ENCODE results near the gene CASQ2. TPM values are rescaled to one million over a fixed set of nuclear protein-coding genes. Genes with fewer than 3 reads are reported as not detected.

The CASQ2 gene
- total and polyA plus RNA-seq, 10 of the 15 experiments (the other 5 are each of a cell fraction or from before 2014, with no cell fraction given), result not detected

DNA sequence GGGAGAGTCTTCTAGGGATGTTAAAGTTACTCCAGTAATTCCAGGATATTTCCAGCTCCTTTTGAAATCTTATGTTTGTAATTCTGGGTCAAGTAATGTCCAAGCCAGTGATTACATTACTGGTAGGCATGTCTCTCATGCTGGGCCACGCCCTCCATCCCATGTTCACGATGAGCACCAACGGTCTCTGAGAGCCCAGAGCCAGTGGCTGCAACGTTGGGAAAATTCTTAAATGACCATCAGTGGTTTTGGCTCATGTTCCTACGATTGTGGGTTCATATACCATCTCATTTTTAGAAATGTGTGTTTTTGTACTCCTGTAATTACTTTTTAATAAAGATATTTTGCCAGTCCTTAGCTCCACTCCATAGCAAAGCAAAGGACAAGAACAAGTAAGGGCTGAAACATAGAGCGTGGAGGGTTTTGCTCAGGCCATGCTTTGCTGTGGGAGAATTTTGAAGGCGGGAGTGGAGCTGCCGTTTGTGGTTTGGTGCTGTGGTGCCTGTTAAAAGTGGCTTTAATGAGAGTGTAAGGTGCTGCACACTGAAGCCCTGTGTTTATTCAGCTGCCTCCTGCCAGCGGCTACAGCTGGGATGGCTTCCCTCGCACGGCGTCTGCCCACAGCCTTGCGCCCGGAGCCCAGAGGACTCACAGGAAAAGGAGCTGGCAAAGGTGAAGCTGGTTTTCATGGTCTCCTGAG lies 97.9 kb downstream of the CASQ2 start:
- no peak overlapping the region for H3K27ac ChIP-seq (ENCODE audit: control insufficient read depth, insufficient read depth)
- H3K4me1 ChIP-seq (ENCODE audit: control insufficient read depth, insufficient read depth, low read length), result peaks cover 13% of the 10 kb centered on the region
- H2AFZ ChIP-seq (ENCODE audit: control insufficient read depth, low read depth, low read length), result no peak overlapping the region
- H3K9ac ChIP-seq (ENCODE audit: control insufficient read depth, insufficient read depth, low read length), result no peak overlapping the region
- no peaks in the 10 kb centered on the region; a peak in 3 of 4 replicates for H3K36me3 ChIP-seq (ENCODE audit: control insufficient read depth in 2 of 2, insufficient read depth in 2 of 2, low read length in 1 of 2)
- CTCF ChIA-PET, result interaction anchor here (1.2 to 1.6 kb wide), 2 partner anchors 21 to 36 kb away, joined by 4 read pairs; no protein-coding TSS in a partner anchor
- 90% methylated on average over 14 of the region's 14 CpGs for WGBS (ENCODE audit: insufficient coverage, insufficient replicate concordance, low lambda C conversion rate, missing lambda C conversion rate)
- H3K4me2 ChIP-seq (ENCODE audit: control insufficient read depth, insufficient read depth), result no peak overlapping the region
- BruUV-seq (replicated peaks), result no TSS peak
- no peaks in the 10 kb centered on the region for H3K79me2 ChIP-seq (ENCODE audit: control insufficient read depth, insufficient read depth, low read length)
- DNase-seq (ENCODE audit: low read depth, low spot score), result no peak
- POLR2A ChIA-PET, result no interaction called here
- TF ChIP-seq RUNX3 (IDR thresholded peaks at IDR 0.05; ENCODE audit: low read length) (peak; percentile 22; the same call in 1 of the 2 replicates), MEF2B (IDR thresholded peaks at IDR 0.05; ENCODE audit: partially characterized antibody, poor library complexity, severe bottlenecking) (peak; percentile 40)
- TF ChIP-seq, protein P1, sequence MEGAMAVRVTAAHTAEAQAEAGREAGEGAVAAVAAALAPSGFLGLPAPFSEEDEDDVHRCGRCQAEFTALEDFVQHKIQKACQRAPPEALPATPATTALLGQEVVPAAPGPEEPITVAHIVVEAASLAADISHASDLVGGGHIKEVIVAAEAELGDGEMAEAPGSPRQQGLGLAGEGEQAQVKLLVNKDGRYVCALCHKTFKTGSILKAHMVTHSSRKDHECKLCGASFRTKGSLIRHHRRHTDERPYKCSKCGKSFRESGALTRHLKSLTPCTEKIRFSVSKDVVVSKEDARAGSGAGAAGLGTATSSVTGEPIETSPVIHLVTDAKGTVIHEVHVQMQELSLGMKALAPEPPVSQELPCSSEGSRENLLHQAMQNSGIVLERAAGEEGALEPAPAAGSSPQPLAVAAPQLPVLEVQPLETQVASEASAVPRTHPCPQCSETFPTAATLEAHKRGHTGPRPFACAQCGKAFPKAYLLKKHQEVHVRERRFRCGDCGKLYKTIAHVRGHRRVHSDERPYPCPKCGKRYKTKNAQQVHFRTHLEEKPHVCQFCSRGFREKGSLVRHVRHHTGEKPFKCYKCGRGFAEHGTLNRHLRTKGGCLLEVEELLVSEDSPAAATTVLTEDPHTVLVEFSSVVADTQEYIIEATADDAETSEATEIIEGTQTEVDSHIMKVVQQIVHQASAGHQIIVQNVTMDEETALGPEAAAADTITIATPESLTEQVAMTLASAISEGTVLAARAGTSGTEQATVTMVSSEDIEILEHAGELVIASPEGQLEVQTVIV (IDR thresholded peaks at IDR 0.05; ENCODE audit: borderline replicate concordance, partially characterized antibody), result no peak
- H3K27me3 ChIP-seq (replicated peaks in 1 of 2; ENCODE audit: control insufficient read depth in 2 of 2, insufficient read depth in 2 of 2, low read length in 1 of 2), result no peaks in the 10 kb centered on the region
- RAD21 ChIA-PET (ENCODE audit: unreplicated experiment), result no interaction called here
- FAIRE-seq, result no peak
- H3K9me3 ChIP-seq (replicated peaks; ENCODE audit: control insufficient read depth, insufficient read depth, low read length), result peaks cover 1% of the 10 kb centered on the region; the same call in 2 of the 3 replicates
- in situ Hi-C loops (cut with MboI), result no loop called here
- no peak overlapping the region for H3K4me3 ChIP-seq
- ATAC-seq, result no peak
- intact Hi-C loops (cut with micrococcal nuclease; ENCODE audit: unreplicated experiment), result no loop called here
- no peaks in the 10 kb centered on the region for H4K20me1 ChIP-seq (ENCODE audit: control insufficient read depth, insufficient read depth)
- SMC1A ChIA-PET (ENCODE audit: uncharacterized antibody, unreplicated experiment), result interaction anchor here (0.7 to 1.1 kb wide), 3 partner anchors 12 to 51 kb away, joined by 3 read pairs; no protein-coding TSS in a partner anchor
